Stomach (tissue), 4 donors: ENCODE measurements around the gene TBXAS1.

Experiments used
- CTCF ChIP-seq, 7 experiments: fragments of 450-650 bp in 4 of 7; fragments of 200-600 bp in 3 of 7; sonication (generic) in 3 of 7; IDR thresholded peaks; one replicate each; pipeline ENCODE4 v1.5.1; 2016 to 2019; ENCODE audit warnings: antibody characterized with exemption in 7 of 7, control low read depth in 2 of 7, mild to moderate bottlenecking in 1 of 7
- POLR2A ChIP-seq, 4 donors: fragments of 450-650 bp; IDR thresholded peaks; one replicate each; pipeline ENCODE4 v1.6.1; 2016; ENCODE audit warnings: antibody characterized with exemption in 4 of 4, control low read depth in 2 of 4, mild to moderate bottlenecking in 1 of 4, moderate library complexity in 1 of 4

DNA sequence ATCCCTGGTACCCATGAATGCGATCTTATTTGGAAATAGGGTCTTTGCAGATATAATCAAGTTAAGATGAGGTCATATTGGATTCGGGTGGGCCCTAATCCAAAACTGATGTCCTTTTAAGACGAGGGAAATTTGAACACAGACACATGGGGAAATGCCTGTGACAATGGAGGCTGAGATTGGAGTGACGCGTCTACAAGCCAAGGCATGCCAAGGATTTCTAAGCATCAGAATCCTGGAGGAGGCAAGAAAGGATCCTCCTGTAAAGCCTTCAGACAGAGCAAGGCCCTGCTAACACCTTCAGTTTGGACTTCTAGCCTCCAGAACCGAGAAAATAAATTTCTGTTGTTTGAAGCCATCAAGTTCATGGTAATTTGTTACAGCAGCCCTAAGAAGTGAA, 215.2 kb downstream of the TBXAS1 start:
- TF ChIP-seq CTCF (IDR thresholded peaks at IDR 0.05) (no peak), POLR2A (IDR thresholded peaks at IDR 0.05) (no peak)
